ENCODE results near the gene KCNQ1OT1. TPM values are rescaled to one million over a fixed set of nuclear protein-coding genes. Genes with fewer than 3 reads are reported as not detected.

KCNQ1OT1 gene
- total and polyA plus RNA-seq, 7 donors: 0.01 to 0.56 (median 0.30) TPM

- WGBS, 3 donors: 67 to 74% (median 68%) methylated on average over 7 of the region's 7 CpGs
- no peak overlapping the region for H3K27ac ChIP-seq
- H3K4me1 ChIP-seq: peaks cover 25% of the 10 kb centered on the region
- no peak overlapping the region for H3K4me3 ChIP-seq
- TF ChIP-seq CTCF (IDR thresholded peaks at IDR 0.05): no peak
- intact Hi-C loops (cut with DNase I): loop anchor here in 1 of 2 donors (10.0 kb wide), 1 partner anchor 190 kb away; the partner anchor contains the start of gene CDKN1C
- no peaks in the 10 kb centered on the region for H3K9me3 ChIP-seq
- no peaks in the 10 kb centered on the region for H3K36me3 ChIP-seq (ENCODE audit: insufficient read depth in 1 of 2, low read depth in 1 of 2)
- no peaks in the 10 kb centered on the region for H3K27me3 ChIP-seq (ENCODE audit: insufficient read depth in 3 of 3, low read length in 2 of 3)
- DNase-seq (no peak), ATAC-seq (no peak)
Measured at GRCh38 chr11:2694495-2694894, 5.3 kb downstream of the KCNQ1OT1 start.

- no peak for TF ChIP-seq CTCF (IDR thresholded peaks at IDR 0.05)
- ATAC-seq: peak in 2 of 4 donors; percentile 45 to 56
Measured at GRCh38 chr11:2693271-2694261, 6.2 kb downstream of the KCNQ1OT1 start.

GRCh38 chr11:2691991-2692875, 7.6 kb downstream of the KCNQ1OT1 start:
- Histone ChIP-seq H3K36me3 (ENCODE audit: insufficient read depth in 1 of 2, low read depth in 1 of 2) (no peaks in the 10 kb centered on the region), H3K27ac (no peak overlapping the region), H3K27me3 (ENCODE audit: insufficient read depth in 3 of 3, low read length in 2 of 3) (no peaks in the 10 kb centered on the region), H3K4me3 (no peak overlapping the region), H3K9me3 (no peaks in the 10 kb centered on the region), H3K4me1 (peaks cover 21% of the 10 kb centered on the region)
- intact Hi-C loops (cut with DNase I): loop anchor here in 1 of 2 donors (10.0 kb wide), 1 partner anchor 193 kb away; the partner anchor contains the start of gene CDKN1C
- peak; percentile 14 for TF ChIP-seq CTCF (IDR thresholded peaks at IDR 0.05)
- peak in 1 of 4 donors; percentile 28 for ATAC-seq
- 85 to 94% (median 86%) methylated on average over 3 of the region's 3 CpGs for WGBS, 3 donors
- DNase-seq: peak in 1 of 2 donors; percentile 12

More at GRCh38 chr11:2693271-2694261, 6.2 kb downstream of the KCNQ1OT1 start:
- H3K4me1 ChIP-seq: peaks cover 25% of the 10 kb centered on the region
- intact Hi-C loops (cut with DNase I): loop anchor here in 1 of 2 donors (10.0 kb wide), 1 partner anchor 191 kb away; the partner anchor contains the start of gene CDKN1C
- no peaks in the 10 kb centered on the region for H3K9me3 ChIP-seq
- H3K36me3 ChIP-seq (ENCODE audit: insufficient read depth in 1 of 2, low read depth in 1 of 2): no peaks in the 10 kb centered on the region
- H3K27me3 ChIP-seq (ENCODE audit: insufficient read depth in 3 of 3, low read length in 2 of 3): no peaks in the 10 kb centered on the region
- H3K4me3 ChIP-seq: no peak overlapping the region
- peak in 1 of 2 donors; percentile 37 for DNase-seq
- WGBS, 3 donors: 65 to 75% (median 66%) methylated on average over 18 of the region's 18 CpGs
- no peak overlapping the region for H3K27ac ChIP-seq

GRCh38 chr11:2691355-2691761, 8.4 kb downstream of the KCNQ1OT1 start:
- Histone ChIP-seq H3K9me3 (no peaks in the 10 kb centered on the region), H3K4me3 (no peak overlapping the region), H3K27ac (no peak overlapping the region), H3K4me1 (peaks cover 18% of the 10 kb centered on the region), H3K36me3 (ENCODE audit: insufficient read depth in 1 of 2, low read depth in 1 of 2) (no peaks in the 10 kb centered on the region), H3K27me3 (ENCODE audit: insufficient read depth in 3 of 3, low read length in 2 of 3) (no peaks in the 10 kb centered on the region)
- intact Hi-C loops (cut with DNase I): loop anchor here in 1 of 2 donors (10.0 kb wide), 1 partner anchor 193 kb away; the partner anchor contains the start of gene CDKN1C
- DNase-seq (peak in 1 of 2 donors; percentile 12), ATAC-seq (no peak)
- TF ChIP-seq CTCF (IDR thresholded peaks at IDR 0.05): no peak
- WGBS, 3 donors: 81 to 94% (median 82%) methylated on average over 3 of the region's 3 CpGs

Data from psoas muscle (tissue), 8 donors.